ENCODE results near the gene GPR21.

Gene GPR21

GRCh38 chr9:123065196-123065595, 31.7 kb downstream of the GPR21 start:
- no peaks in the 10 kb centered on the region for H3K9me3 Mint-ChIP-seq
- H3K27ac Mint-ChIP-seq = no peak overlapping the region
- H3K27me3 Mint-ChIP-seq = no peaks in the 10 kb centered on the region
- ATAC-seq = no peak
- no peak overlapping the region for H3K4me3 Mint-ChIP-seq
- no peaks in the 10 kb centered on the region for H3K4me1 Mint-ChIP-seq
- peaks cover 46% of the 10 kb centered on the region for H3K36me3 Mint-ChIP-seq

GRCh38 chr9:123067136-123067535, 33.7 kb downstream of the GPR21 start:
- H3K36me3 Mint-ChIP-seq = peaks cover 64% of the 10 kb centered on the region
- H3K9me3 Mint-ChIP-seq = no peaks in the 10 kb centered on the region
- H3K4me3 Mint-ChIP-seq = no peak overlapping the region
- H3K27ac Mint-ChIP-seq = no peak overlapping the region
- peaks cover 7% of the 10 kb centered on the region for H3K4me1 Mint-ChIP-seq
- ATAC-seq = no peak
- H3K27me3 Mint-ChIP-seq = no peaks in the 10 kb centered on the region

- H3K4me3 Mint-ChIP-seq = no peak overlapping the region
- no peaks in the 10 kb centered on the region for H3K27me3 Mint-ChIP-seq
- peaks cover 14% of the 10 kb centered on the region for H3K4me1 Mint-ChIP-seq
- H3K36me3 Mint-ChIP-seq = peaks cover 59% of the 10 kb centered on the region
- no peak overlapping the region for H3K27ac Mint-ChIP-seq
- no peak for ATAC-seq
- no peaks in the 10 kb centered on the region for H3K9me3 Mint-ChIP-seq
Measured at GRCh38 chr9:123069010-123069481, 35.6 kb downstream of the GPR21 start.

GRCh38 chr9:123070198-123070597, 36.7 kb downstream of the GPR21 start:
- no peaks in the 10 kb centered on the region for H3K9me3 Mint-ChIP-seq

GRCh38 chr9:123072407-123072995, 39.0 kb downstream of the GPR21 start:
- Mint-ChIP-seq H3K4me3 (no peak overlapping the region), H3K27me3 (no peaks in the 10 kb centered on the region), H3K27ac (no peak overlapping the region), H3K36me3 (peaks cover 36% of the 10 kb centered on the region), H3K4me1 (peaks cover 14% of the 10 kb centered on the region), H3K9me3 (no peaks in the 10 kb centered on the region)
- no peak for ATAC-seq

More at GRCh38 chr9:123070198-123070597, 36.7 kb downstream of the GPR21 start:
- H3K27ac Mint-ChIP-seq = no peak overlapping the region
- H3K4me3 Mint-ChIP-seq = no peak overlapping the region
- ATAC-seq = no peak
- H3K36me3 Mint-ChIP-seq = peaks cover 54% of the 10 kb centered on the region
- H3K27me3 Mint-ChIP-seq = no peaks in the 10 kb centered on the region
- H3K4me1 Mint-ChIP-seq = peaks cover 14% of the 10 kb centered on the region

- peaks cover 14% of the 10 kb centered on the region for H3K4me1 Mint-ChIP-seq
- peaks cover 32% of the 10 kb centered on the region for H3K36me3 Mint-ChIP-seq
- no peaks in the 10 kb centered on the region for H3K27me3 Mint-ChIP-seq
- ATAC-seq = no peak
- no peaks in the 10 kb centered on the region for H3K9me3 Mint-ChIP-seq
- H3K27ac Mint-ChIP-seq = no peak overlapping the region
- H3K4me3 Mint-ChIP-seq = no peak overlapping the region
Measured at GRCh38 chr9:123073441-123073840, 40.0 kb downstream of the GPR21 start.

- H3K27ac Mint-ChIP-seq = no peak overlapping the region
- H3K4me1 Mint-ChIP-seq = peaks cover 14% of the 10 kb centered on the region
- no peaks in the 10 kb centered on the region for H3K9me3 Mint-ChIP-seq
- no peak for ATAC-seq
- no peak overlapping the region for H3K4me3 Mint-ChIP-seq
- no peaks in the 10 kb centered on the region for H3K27me3 Mint-ChIP-seq
- H3K36me3 Mint-ChIP-seq = peaks cover 38% of the 10 kb centered on the region
Measured at GRCh38 chr9:123073991-123074422, 40.5 kb downstream of the GPR21 start.

GRCh38 chr9:123074628-123075027, 41.2 kb downstream of the GPR21 start:
- ATAC-seq = no peak
- no peaks in the 10 kb centered on the region for H3K9me3 Mint-ChIP-seq
- peaks cover 14% of the 10 kb centered on the region for H3K4me1 Mint-ChIP-seq
- H3K27me3 Mint-ChIP-seq = no peaks in the 10 kb centered on the region
- H3K27ac Mint-ChIP-seq = no peak overlapping the region
- H3K4me3 Mint-ChIP-seq = no peak overlapping the region
- H3K36me3 Mint-ChIP-seq = peaks cover 42% of the 10 kb centered on the region

- Mint-ChIP-seq H3K27ac (no peak overlapping the region), H3K36me3 (peaks cover 50% of the 10 kb centered on the region), H3K4me1 (peaks cover 15% of the 10 kb centered on the region), H3K9me3 (no peaks in the 10 kb centered on the region), H3K4me3 (no peak overlapping the region), H3K27me3 (no peaks in the 10 kb centered on the region)
- ATAC-seq = no peak
Measured at GRCh38 chr9:123080444-123080843, 47.0 kb downstream of the GPR21 start.

GRCh38 chr9:123081824-123082223, 48.4 kb downstream of the GPR21 start:
- no peak for ATAC-seq
- no peak overlapping the region for H3K4me3 Mint-ChIP-seq
- H3K9me3 Mint-ChIP-seq = no peaks in the 10 kb centered on the region
- H3K36me3 Mint-ChIP-seq = peaks cover 60% of the 10 kb centered on the region
- H3K27ac Mint-ChIP-seq = no peak overlapping the region
- peaks cover 22% of the 10 kb centered on the region for H3K4me1 Mint-ChIP-seq
- no peaks in the 10 kb centered on the region for H3K27me3 Mint-ChIP-seq

- H3K4me3 Mint-ChIP-seq = no peak overlapping the region
- peak overlapping the region; percentile 56 for H3K27ac Mint-ChIP-seq
- ATAC-seq = no peak
- no peaks in the 10 kb centered on the region for H3K9me3 Mint-ChIP-seq
- H3K36me3 Mint-ChIP-seq = peaks cover 55% of the 10 kb centered on the region
- peaks cover 28% of the 10 kb centered on the region for H3K4me1 Mint-ChIP-seq
- no peaks in the 10 kb centered on the region for H3K27me3 Mint-ChIP-seq
Measured at GRCh38 chr9:123083680-123084079, 50.2 kb downstream of the GPR21 start.

GRCh38 chr9:123084256-123084655, 50.8 kb downstream of the GPR21 start:
- Mint-ChIP-seq H3K4me1 (peaks cover 33% of the 10 kb centered on the region), H3K9me3 (no peaks in the 10 kb centered on the region), H3K4me3 (no peak overlapping the region), H3K27me3 (no peaks in the 10 kb centered on the region), H3K27ac (peak overlapping the region; percentile 56), H3K36me3 (peaks cover 56% of the 10 kb centered on the region)
- ATAC-seq = no peak
